ENCODE results near the gene HDHD3. TPM values are rescaled to one million over a fixed set of nuclear protein-coding genes. Genes with fewer than 3 reads are reported as not detected.

The HDHD3 gene
- total RNA-seq, 2 experiments from 2014 or later, result 13.5 to 13.8 TPM

GRCh38 chr9:113349445-113350094 lies 27.2 kb downstream of the HDHD3 start, which contains the start of gene BSPRY:
Gene BSPRY, plus strand, starts transcription at chr9:113349541. Its CDS starts 39 bp downstream, at chr9:113349580.
- ChIA-PET CTCF (interaction anchor here (0.9 to 3.2 kb wide), 4 partner anchors 9 to 75 kb away, joined by 3 to 10 read pairs (median 5); partner anchors contain the start of genes CDC26, PRPF4 and WDR31), POLR2A (interaction anchor here (1.2 to 1.4 kb wide), 4 partner anchors 10 to 129 kb away, joined by 3 to 5 read pairs (median 4); partner anchors contain the start of genes FKBP15, HDHD3, SLC31A1 and WDR31)

- POLR2A ChIA-PET, result interaction anchor here (1.3 kb wide), 2 partner anchors 28 to 74 kb away, joined by 4 read pairs; partner anchors contain the start of gene HDHD3
- CTCF ChIA-PET, result interaction anchor here (0.9 to 3.2 kb wide), 2 partner anchors 39 to 74 kb away, joined by 3 to 10 read pairs; partner anchors contain the start of genes CDC26 and PRPF4
Measured at GRCh38 chr9:113349066-113349444, 27.7 kb downstream of the HDHD3 start.

GRCh38 chr9:113348437-113348836 lies 28.3 kb downstream of the HDHD3 start:
- CTCF ChIA-PET, result interaction anchor here (3.2 kb wide), 1 partner anchor 73 kb away, joined by 10 read pairs; the partner anchor contains the start of genes CDC26 and PRPF4
- POLR2A ChIA-PET, result interaction anchor here (1.3 kb wide), 1 partner anchor 74 kb away, joined by 4 read pairs; no protein-coding TSS in a partner anchor

- ChIA-PET CTCF (no interaction called here), POLR2A (no interaction called here)
Measured at GRCh38 chr9:113345671-113346070, 31.1 kb downstream of the HDHD3 start.

GRCh38 chr9:113345190-113345589 lies 31.6 kb downstream of the HDHD3 start:
- ChIA-PET CTCF (no interaction called here), POLR2A (no interaction called here)

- POLR2A ChIA-PET, result no interaction called here
- CTCF ChIA-PET, result no interaction called here
Measured at GRCh38 chr9:113343732-113344231, 33.0 kb downstream of the HDHD3 start.

GRCh38 chr9:113341712-113342410 lies 34.9 kb downstream of the HDHD3 start:
- ChIA-PET POLR2A (no interaction called here), CTCF (interaction anchor here (1.1 to 1.7 kb wide), 3 partner anchors 9 to 67 kb away, joined by 3 to 4 read pairs (median 4); no protein-coding TSS in a partner anchor)

GRCh38 chr9:113340011-113340699 lies 36.6 kb downstream of the HDHD3 start, which contains the start of gene WDR31:
Gene WDR31, minus strand, starts transcription at chr9:113340275. Its CDS starts 8,253 bp downstream, at chr9:113332022.
- CTCF ChIA-PET, result interaction anchor here (0.8 to 1.7 kb wide), 7 partner anchors 10 to 65 kb away, joined by 3 to 7 read pairs (median 3); no protein-coding TSS in a partner anchor
- POLR2A ChIA-PET, result interaction anchor here (0.7 to 1.8 kb wide), 6 partner anchors 10 to 65 kb away, joined by 3 to 7 read pairs (median 4); partner anchors contain the start of gene HDHD3

GRCh38 chr9:113337714-113338113 lies 39.1 kb downstream of the HDHD3 start:
- CTCF ChIA-PET, result no interaction called here
- POLR2A ChIA-PET, result no interaction called here

GRCh38 chr9:113331780-113332179 lies 45.0 kb downstream of the HDHD3 start:
- CTCF ChIA-PET, result no interaction called here
- POLR2A ChIA-PET, result no interaction called here

GRCh38 chr9:113328045-113328782 lies 48.6 kb downstream of the HDHD3 start:
- POLR2A ChIA-PET, result no interaction called here
- CTCF ChIA-PET, result no interaction called here

- CTCF ChIA-PET, result no interaction called here
- POLR2A ChIA-PET, result no interaction called here
Measured at GRCh38 chr9:113326230-113326629, 50.6 kb downstream of the HDHD3 start.

Other genes starting within 250 kb of the HDHD3 start
- 1 to 10 TPM; 4.2 to 5.2 TPM for gene SLC31A2, start 226.0 kb downstream of the HDHD3 start, total RNA-seq
- 10 to 100 TPM; 32.6 to 32.8 TPM for gene FKBP15, start 155.7 kb downstream of the HDHD3 start, total RNA-seq
- gene SLC31A1, start 155.4 kb downstream of the HDHD3 start, total RNA-seq, result 10 to 100 TPM; 16.0 to 16.5 TPM
- gene CDC26, start 101.4 kb downstream of the HDHD3 start, total RNA-seq, result 10 to 100 TPM; 44.5 to 50.0 TPM
- 10 to 100 TPM; 68.8 to 72.4 TPM for gene PRPF4, start 101.3 kb downstream of the HDHD3 start, total RNA-seq
- gene RNF183, start 73.6 kb downstream of the HDHD3 start, total RNA-seq, result not detected
- 1 to 10 TPM; 1.9 to 2.6 TPM for gene WDR31, start 36.7 kb downstream of the HDHD3 start, total RNA-seq
- 1 to 10 TPM; 5.0 to 6.1 TPM for gene BSPRY, start 27.4 kb downstream of the HDHD3 start, total RNA-seq
- 10 to 100 TPM; 18.2 to 20.1 TPM for gene ALAD, start 24.3 kb upstream of the HDHD3 start, total RNA-seq
- gene POLE3, start 33.7 kb upstream of the HDHD3 start, total RNA-seq, result 10 to 100 TPM; 83.4 to 87.1 TPM
- gene C9orf43, start 33.8 kb upstream of the HDHD3 start, total RNA-seq, result under 1 TPM; 0.67 to 0.91 TPM
- 100 to 1,000 TPM; 116 to 122 TPM for gene RGS3, start 86.7 kb upstream of the HDHD3 start, total RNA-seq